Type B pancreatic cell (in vitro differentiated cells): Measurements from ENCODE around the gene HLA-DOB. TPM values are rescaled to one million over a fixed set of nuclear protein-coding genes. Genes with fewer than 3 reads are reported as not detected.

Experiments
- total RNA-seq: library from RNA; stranded (reverse); gene quantifications from 2 replicates; pipeline ENCODE4 v1.2.1, GENCODE V29; 2021; ENCODE audit warnings: low replicate concordance

Gene HLA-DOB
- total RNA-seq, 1 donor from 2014 or later, result not detected

Other genes starting within 250 kb of the HLA-DOB start
- gene HLA-DRB1, start 227.2 kb downstream of the HLA-DOB start, total RNA-seq, result 24.3 and 88.9 TPM in 2 replicates
- gene HLA-DQA1, start 179.6 kb downstream of the HLA-DOB start, total RNA-seq, result not detected in 2 replicates
- gene HLA-DQB1, start 150.3 kb downstream of the HLA-DOB start, total RNA-seq, result 5.1 and 12.8 TPM in 2 replicates
- not detected in 2 replicates for gene HLA-DQA2, start 75.6 kb downstream of the HLA-DOB start, total RNA-seq
- not detected in 2 replicates for gene HLA-DQB2, start 53.5 kb downstream of the HLA-DOB start, total RNA-seq
- 22.0 and 49.7 TPM in 2 replicates for gene TAP2, start 21.7 kb upstream of the HLA-DOB start, total RNA-seq
- 17.3 and 36.8 TPM in 2 replicates for gene PSMB8, start 27.0 kb upstream of the HLA-DOB start, total RNA-seq
- gene TAP1, start 36.7 kb upstream of the HLA-DOB start, total RNA-seq, result 16.7 and 38.4 TPM in 2 replicates
- gene PSMB9, start 37.2 kb upstream of the HLA-DOB start, total RNA-seq, result 5.7 and 16.9 TPM in 2 replicates
- 0.43 and 0.80 TPM in 2 replicates for gene HLA-DMB, start 124.0 kb upstream of the HLA-DOB start, total RNA-seq
- gene HLA-DMA, start 136.1 kb upstream of the HLA-DOB start, total RNA-seq, result 1.5 and 2.0 TPM in 2 replicates
- gene BRD2, start 151.6 kb upstream of the HLA-DOB start, total RNA-seq, result 212 and 241 TPM in 2 replicates
- 0.52 and 2.5 TPM in 2 replicates for gene HLA-DOA, start 192.6 kb upstream of the HLA-DOB start, total RNA-seq